Immature natural killer cell (primary cell): Measurements from ENCODE around the gene ANAPC13. TPM values are rescaled to one million over a fixed set of nuclear protein-coding genes. Genes with fewer than 3 reads are reported as not detected.
A peak's percentile ranks its signal among the peaks of the same experiment; 100 is the strongest.

ENCODE experiments used
- DNase-seq, 3 donors: peaks; one replicate each; pipeline ENCODE4 v3.0.0; 2022; ENCODE audit warnings: mixed read lengths in 1 of 3
- H3K27ac Mint-ChIP-seq, 6 donors: one replicate each; pipeline ENCODE4 v1.8.0; 2020; ENCODE audit warnings: mixed read lengths in 6 of 6, mild to moderate bottlenecking in 5 of 6, inconsistent platforms in 4 of 6, moderate library complexity in 3 of 6
- H3K27me3 Mint-ChIP-seq, 3 donors: one replicate each; pipeline ENCODE4 v1.8.0; 2020 to 2021; ENCODE audit warnings: low read depth in 3 of 3, mild to moderate bottlenecking in 3 of 3, mixed read lengths in 3 of 3, moderate library complexity in 3 of 3, inconsistent platforms in 1 of 3
- H3K36me3 Mint-ChIP-seq, 3 donors: one replicate each; pipeline ENCODE4 v1.8.0; 2020; ENCODE audit warnings: mixed read lengths in 3 of 3, inconsistent platforms in 2 of 3, mild to moderate bottlenecking in 2 of 3
- H3K4me1 Mint-ChIP-seq, 2 donors: one replicate each; pipeline ENCODE4 v1.8.0; 2020; ENCODE audit warnings: inconsistent platforms in 2 of 2, mild to moderate bottlenecking in 2 of 2, mixed read lengths in 2 of 2, moderate library complexity in 1 of 2
- H3K4me3 Mint-ChIP-seq, 5 donors: one replicate each; pipeline ENCODE4 v1.8.0; 2020; ENCODE audit warnings: mild to moderate bottlenecking in 5 of 5, mixed read lengths in 5 of 5, inconsistent platforms in 3 of 5, moderate library complexity in 3 of 5
- H3K9me3 Mint-ChIP-seq, 6 donors: one replicate each; pipeline ENCODE4 v1.8.0; 2020; ENCODE audit warnings: mild to moderate bottlenecking in 6 of 6, mixed read lengths in 6 of 6, inconsistent platforms in 4 of 6, moderate library complexity in 3 of 6
- polyA plus RNA-seq, 3 donors: library from polyadenylated mRNA; unstranded; fragments of 300-500 nt; fragmentation: Illumina TruSeq; gene quantifications; one replicate each; pipeline ENCODE4 v1.2.3, GENCODE V29; 2021

ANAPC13 gene
- polyA plus RNA-seq, 3 donors from 2014 or later = 43.6 to 64.4 (median 58.4) TPM

GRCh38 chr3:134476306-134476705 lies 9.5 kb downstream of the ANAPC13 start:
- Mint-ChIP-seq H3K36me3 (peaks cover 12 to 35% (median 20%) of the 10 kb centered on the region in 3 donors), H3K4me1 (no peaks in the 10 kb centered on the region), H3K4me3 (no peak overlapping the region), H3K27me3 (no peaks in the 10 kb centered on the region), H3K9me3 (no peaks in the 10 kb centered on the region), H3K27ac (no peak overlapping the region)
- DNase-seq = no peak

DNA sequence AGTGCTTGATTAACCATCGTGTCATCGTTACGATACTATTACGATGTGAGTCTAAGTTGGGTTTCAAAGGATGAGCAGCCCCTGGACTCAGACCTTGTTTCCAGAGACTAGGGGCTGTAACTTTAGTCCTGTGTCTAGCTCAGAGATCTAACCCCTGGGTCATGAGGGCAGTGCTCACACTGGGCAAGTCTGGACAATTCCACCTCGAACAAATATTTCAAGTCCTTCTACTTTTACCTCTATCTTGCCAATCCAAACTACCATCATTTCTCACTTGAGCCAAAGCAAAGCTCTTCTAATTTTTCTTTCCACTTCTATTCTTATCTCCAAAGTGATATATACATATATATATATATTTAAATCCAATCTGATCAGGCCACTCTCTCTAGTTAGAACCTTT lies 10.8 kb downstream of the ANAPC13 start:
- H3K27ac Mint-ChIP-seq = no peak overlapping the region
- H3K27me3 Mint-ChIP-seq = no peaks in the 10 kb centered on the region
- H3K36me3 Mint-ChIP-seq = peaks cover 12 to 28% (median 16%) of the 10 kb centered on the region in 3 donors
- DNase-seq = no peak
- H3K4me3 Mint-ChIP-seq = no peak overlapping the region
- no peaks in the 10 kb centered on the region for H3K9me3 Mint-ChIP-seq
- H3K4me1 Mint-ChIP-seq = no peaks in the 10 kb centered on the region

DNA sequence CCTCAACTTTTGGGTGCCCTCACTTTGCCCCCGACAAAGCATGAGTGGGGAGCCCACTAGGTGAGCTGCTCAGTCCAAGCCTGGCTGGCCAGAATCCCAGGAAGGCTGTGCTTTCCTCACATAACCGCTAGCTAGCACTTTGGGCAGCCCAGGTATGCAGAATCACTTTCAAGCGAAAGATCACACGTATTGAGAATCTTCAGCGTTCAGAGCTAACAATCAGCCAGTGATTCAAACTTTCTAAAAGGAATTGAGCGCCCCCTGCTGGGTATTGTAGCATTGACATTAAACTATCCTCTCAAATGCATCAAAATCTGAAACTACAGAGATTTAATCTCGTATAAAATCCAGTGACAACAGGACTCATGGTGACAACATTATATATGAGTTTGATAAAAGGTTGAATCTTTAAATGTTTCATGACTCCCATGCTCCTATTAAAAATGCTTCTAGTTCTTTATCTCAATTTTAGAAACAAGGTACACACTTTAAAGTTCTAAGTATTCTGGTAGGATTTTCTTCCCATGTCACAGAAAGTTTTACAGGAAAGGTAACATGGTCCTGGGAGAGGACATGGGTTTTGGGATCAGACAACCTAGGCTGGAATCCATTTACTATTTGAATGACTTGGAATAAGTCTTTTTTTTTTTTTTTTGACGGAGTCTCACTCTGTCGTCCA lies 11.8 kb downstream of the ANAPC13 start:
- DNase-seq = peak; percentile 60 to 65 (median 60)
- no peaks in the 10 kb centered on the region for H3K9me3 Mint-ChIP-seq
- H3K27me3 Mint-ChIP-seq = no peaks in the 10 kb centered on the region
- H3K27ac Mint-ChIP-seq = no peak overlapping the region
- H3K36me3 Mint-ChIP-seq = peaks cover 12 to 28% (median 14%) of the 10 kb centered on the region in 3 donors
- no peak overlapping the region for H3K4me3 Mint-ChIP-seq
- no peaks in the 10 kb centered on the region for H3K4me1 Mint-ChIP-seq

DNA sequence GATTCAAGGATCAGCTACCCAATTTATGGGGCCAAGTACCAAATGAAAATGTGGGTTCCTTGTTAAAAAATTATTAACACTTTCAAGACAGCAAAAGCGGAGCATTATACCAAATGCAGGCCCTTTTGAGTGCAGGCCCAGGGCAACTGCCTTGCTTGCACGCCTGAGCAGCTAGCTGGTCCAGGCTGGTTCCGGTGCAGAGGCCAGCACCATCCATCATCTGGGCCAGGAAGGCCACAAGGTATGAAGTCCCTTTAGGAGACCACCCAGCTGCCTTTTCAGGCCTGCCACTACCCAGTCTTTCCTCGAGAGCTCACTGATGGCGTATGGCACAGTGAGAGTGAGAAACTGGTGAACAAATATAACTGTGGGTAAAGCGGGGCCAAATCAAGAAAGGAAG lies 13.0 kb downstream of the ANAPC13 start:
- H3K36me3 Mint-ChIP-seq = peaks cover 10 to 19% (median 11%) of the 10 kb centered on the region in 3 donors

GRCh38 chr3:134471521-134472193 lies 14.1 kb downstream of the ANAPC13 start:
- no peak overlapping the region for H3K4me3 Mint-ChIP-seq
- no peak overlapping the region for H3K27ac Mint-ChIP-seq
- peaks cover 4 to 7% (median 5%) of the 10 kb centered on the region in 3 donors for H3K36me3 Mint-ChIP-seq
- no peaks in the 10 kb centered on the region for H3K4me1 Mint-ChIP-seq
- no peaks in the 10 kb centered on the region for H3K9me3 Mint-ChIP-seq
- no peak for DNase-seq
- H3K27me3 Mint-ChIP-seq = peaks cover 0 to 3% (median 0%) of the 10 kb centered on the region in 3 donors

More for the DNA sequence above, 13.0 kb downstream of the ANAPC13 start:
- no peak overlapping the region for H3K27ac Mint-ChIP-seq
- H3K27me3 Mint-ChIP-seq = no peaks in the 10 kb centered on the region
- H3K4me1 Mint-ChIP-seq = no peaks in the 10 kb centered on the region
- no peak overlapping the region for H3K4me3 Mint-ChIP-seq
- no peaks in the 10 kb centered on the region for H3K9me3 Mint-ChIP-seq
- no peak for DNase-seq

DNA sequence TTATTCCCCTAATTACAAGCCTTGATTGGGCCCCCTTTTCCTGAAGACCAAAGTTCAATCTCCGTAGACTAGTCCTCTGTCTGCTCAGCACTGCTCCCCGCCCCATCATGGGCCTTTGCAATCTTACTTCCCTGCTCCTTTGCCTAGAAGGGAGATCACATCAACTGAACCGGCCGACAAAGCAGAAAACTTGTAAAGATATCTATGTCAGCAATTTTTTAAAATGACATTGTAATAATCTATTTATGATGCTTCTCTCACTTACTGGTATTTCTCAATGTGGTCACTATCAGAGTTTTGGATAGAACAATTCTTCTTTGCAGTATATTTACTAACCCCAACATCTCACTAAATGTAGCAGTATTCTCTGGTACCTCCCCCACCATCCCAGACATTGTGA lies 17.3 kb downstream of the ANAPC13 start:
- H3K4me3 Mint-ChIP-seq = no peak overlapping the region
- peaks cover 0 to 5% (median 4%) of the 10 kb centered on the region in 3 donors for H3K36me3 Mint-ChIP-seq
- peaks cover 0 to 3% (median 0%) of the 10 kb centered on the region in 3 donors for H3K27me3 Mint-ChIP-seq
- no peaks in the 10 kb centered on the region for H3K9me3 Mint-ChIP-seq
- no peak overlapping the region for H3K27ac Mint-ChIP-seq
- no peak for DNase-seq
- H3K4me1 Mint-ChIP-seq = no peaks in the 10 kb centered on the region

- H3K36me3 Mint-ChIP-seq = peaks cover 0 to 5% (median 0%) of the 10 kb centered on the region in 3 donors
- H3K4me3 Mint-ChIP-seq = no peak overlapping the region
- H3K27me3 Mint-ChIP-seq = peaks cover 0 to 3% (median 0%) of the 10 kb centered on the region in 3 donors
- H3K4me1 Mint-ChIP-seq = no peaks in the 10 kb centered on the region
- H3K27ac Mint-ChIP-seq = no peak overlapping the region
- no peak for DNase-seq
- no peaks in the 10 kb centered on the region for H3K9me3 Mint-ChIP-seq
These were observed 19.5 kb downstream of the ANAPC13 start for GRCh38 chr3:134466331-134466730.

- H3K27ac Mint-ChIP-seq = no peak overlapping the region
- DNase-seq = no peak
- no peaks in the 10 kb centered on the region for H3K9me3 Mint-ChIP-seq
- no peak overlapping the region for H3K4me3 Mint-ChIP-seq
- H3K36me3 Mint-ChIP-seq = peaks cover 0 to 5% (median 0%) of the 10 kb centered on the region in 3 donors
- H3K27me3 Mint-ChIP-seq = peaks cover 0 to 3% (median 2%) of the 10 kb centered on the region in 3 donors
- no peaks in the 10 kb centered on the region for H3K4me1 Mint-ChIP-seq
These were observed 21.0 kb downstream of the ANAPC13 start for GRCh38 chr3:134464689-134465365.

- no peak for DNase-seq
- Mint-ChIP-seq H3K9me3 (no peaks in the 10 kb centered on the region), H3K4me1 (no peaks in the 10 kb centered on the region), H3K27ac (no peak overlapping the region), H3K4me3 (no peak overlapping the region), H3K27me3 (peaks cover 0 to 3% (median 2%) of the 10 kb centered on the region in 3 donors), H3K36me3 (peaks cover 0 to 4% (median 0%) of the 10 kb centered on the region in 3 donors)
These were observed 21.6 kb downstream of the ANAPC13 start for GRCh38 chr3:134464064-134464688.

- no peak overlapping the region for H3K27ac Mint-ChIP-seq
- no peaks in the 10 kb centered on the region for H3K4me1 Mint-ChIP-seq
- no peak overlapping the region for H3K4me3 Mint-ChIP-seq
- DNase-seq = no peak
- H3K27me3 Mint-ChIP-seq = peaks cover 0 to 3% (median 2%) of the 10 kb centered on the region in 3 donors
- H3K36me3 Mint-ChIP-seq = no peaks in the 10 kb centered on the region
- H3K9me3 Mint-ChIP-seq = no peaks in the 10 kb centered on the region
These were observed 22.1 kb downstream of the ANAPC13 start for GRCh38 chr3:134463676-134464063.

DNA sequence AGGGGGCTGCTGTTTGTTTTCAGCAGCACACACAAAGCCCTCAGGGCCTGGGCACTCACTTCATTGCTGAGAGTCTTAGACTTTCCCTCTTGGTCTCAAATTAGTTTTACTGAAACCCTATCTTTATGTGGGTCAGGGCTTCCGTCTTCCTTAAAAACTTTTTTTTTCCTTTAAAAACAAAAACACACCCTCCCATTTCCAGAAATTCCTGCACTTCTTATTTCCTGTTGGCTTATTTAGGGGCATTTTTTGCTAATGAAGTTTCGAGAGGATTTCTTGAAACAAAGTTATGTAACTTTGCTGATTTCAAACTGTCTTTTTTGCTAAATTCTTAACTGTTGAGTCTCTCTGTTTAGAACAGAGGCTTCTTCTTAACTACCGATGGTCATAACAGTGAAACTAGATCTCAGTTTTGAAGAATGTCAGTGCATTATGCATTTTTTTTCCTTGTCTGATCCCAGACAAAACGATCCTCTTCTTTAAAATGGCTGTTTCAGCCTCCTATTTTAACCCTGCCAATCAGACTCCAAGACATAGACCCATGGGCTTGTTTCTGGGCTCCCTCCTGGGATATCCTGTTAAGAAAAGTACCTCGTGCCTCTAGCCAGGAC lies 23.3 kb downstream of the ANAPC13 start:
- Mint-ChIP-seq H3K36me3 (no peaks in the 10 kb centered on the region), H3K4me1 (no peaks in the 10 kb centered on the region), H3K9me3 (no peaks in the 10 kb centered on the region), H3K27ac (no peak overlapping the region), H3K27me3 (peaks cover 2 to 7% (median 5%) of the 10 kb centered on the region in 3 donors), H3K4me3 (no peak overlapping the region)
- DNase-seq = no peak

DNA sequence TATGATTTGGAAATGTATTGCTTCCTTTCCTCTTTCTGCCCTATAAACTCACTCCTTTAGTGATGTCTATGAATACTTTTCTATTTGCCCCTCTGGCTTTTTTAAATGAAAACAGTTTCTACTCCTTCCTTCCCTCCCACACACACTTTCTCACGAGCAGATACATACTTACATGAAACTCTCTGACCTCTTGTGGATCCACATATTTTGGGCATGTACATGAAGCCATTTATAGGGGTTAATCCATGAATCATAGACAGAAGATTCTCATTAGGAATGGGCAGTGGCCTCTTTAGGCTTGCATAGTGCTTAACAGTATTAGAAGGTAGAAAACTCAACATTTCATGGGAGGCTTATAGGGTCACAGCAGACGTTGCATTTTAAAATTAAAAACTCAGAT lies 24.8 kb downstream of the ANAPC13 start:
- no peak overlapping the region for H3K27ac Mint-ChIP-seq
- no peaks in the 10 kb centered on the region for H3K9me3 Mint-ChIP-seq
- peaks cover 0 to 11% (median 7%) of the 10 kb centered on the region in 3 donors for H3K27me3 Mint-ChIP-seq
- H3K36me3 Mint-ChIP-seq = no peaks in the 10 kb centered on the region
- H3K4me3 Mint-ChIP-seq = no peak overlapping the region
- H3K4me1 Mint-ChIP-seq = no peaks in the 10 kb centered on the region
- no peak for DNase-seq

GRCh38 chr3:134459562-134459961 lies 26.2 kb downstream of the ANAPC13 start:
- no peak for DNase-seq
- Mint-ChIP-seq H3K27me3 (peaks cover 0 to 12% (median 7%) of the 10 kb centered on the region in 3 donors), H3K36me3 (no peaks in the 10 kb centered on the region), H3K4me3 (no peak overlapping the region), H3K27ac (no peak overlapping the region), H3K9me3 (no peaks in the 10 kb centered on the region), H3K4me1 (no peaks in the 10 kb centered on the region)
